ENCODE results near the gene CPOX.

DNA sequence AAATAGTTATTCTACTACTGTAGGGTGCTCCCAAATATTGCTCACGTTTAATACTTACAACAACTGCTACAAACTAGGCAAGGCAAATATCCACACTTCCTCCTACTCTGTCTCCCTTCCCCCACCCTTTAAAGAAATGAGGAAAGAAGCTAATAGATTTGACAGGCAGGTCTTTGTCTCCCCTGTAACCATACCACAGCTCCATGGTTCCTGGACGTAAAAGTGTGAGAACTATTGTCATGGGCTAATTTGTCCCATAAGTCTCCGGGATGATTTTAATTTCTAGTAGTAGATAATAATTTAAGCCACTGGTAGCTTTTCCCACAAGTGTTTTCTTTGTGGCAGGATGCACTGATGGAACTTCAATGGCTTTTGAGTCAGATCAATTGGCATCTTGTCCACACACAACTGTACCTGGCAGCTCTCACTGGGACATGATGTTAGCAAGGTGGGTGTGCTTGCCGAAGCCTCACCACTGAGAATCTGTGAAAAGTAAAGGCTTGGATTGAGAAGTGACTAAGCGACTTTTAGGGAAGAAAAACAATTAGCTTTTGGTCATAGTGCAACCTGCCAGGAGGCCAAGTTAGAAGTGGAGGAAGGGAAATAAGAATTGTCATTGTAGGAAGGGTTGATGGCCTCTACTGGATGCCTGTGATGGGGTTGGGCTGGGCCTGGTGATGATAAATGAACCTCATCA, 1.4 kb upstream of the CPOX start:
- TF ChIP-seq GATA3 (IDR thresholded peaks at IDR 0.05; ENCODE audit: low read depth, low read length) (no peak), GATA2 (IDR thresholded peaks at IDR 0.05; ENCODE audit: low read depth, low read length) (no peak)

Measured in SH-SY5Y (cell line).